HEK293T (cell line): Measurements from ENCODE around the gene DHFR2.

Experiments used
- CTCF ChIA-PET: fragments of 350-600 bp; formaldehyde crosslinking; extraction: SDS; loops from one replicate; lab custom pipeline; 2021; ENCODE audit warnings: antibody characterized with exemption, inconsistent platforms; lab: Yijun Ruan, JAX
- POLR2A ChIA-PET: fragments of 350-600 bp; formaldehyde crosslinking; extraction: SDS; loops from one replicate; lab custom pipeline; 2020; ENCODE audit warnings: antibody characterized with exemption, inconsistent platforms; lab: Yijun Ruan, JAX
- DNase-seq: peaks from one replicate; pipeline ENCODE4 v3.0.0; 2012; ENCODE audit warnings: mixed read lengths; ENCODE audit errors: extremely low spot score
- ARNT ChIP-seq: fragments of 450-650 bp; IDR thresholded peaks from 2 replicates; pipeline ENCODE4 v1.6.1; 2017; ENCODE audit warnings: mild to moderate bottlenecking
- BHLHE40 ChIP-seq: fragments of 450-650 bp; IDR thresholded peaks from 2 replicates; pipeline ENCODE4 v1.6.1; 2016; ENCODE audit warnings: mild to moderate bottlenecking, moderate library complexity, borderline replicate concordance
- CTBP1 ChIP-seq: fragments of 450-650 bp; IDR thresholded peaks from 2 replicates; pipeline ENCODE4 v1.6.1; 2016; ENCODE audit warnings: borderline replicate concordance
- ELF4 ChIP-seq: fragments of 450-650 bp; IDR thresholded peaks from 2 replicates; pipeline ENCODE4 v1.6.1; 2017; ENCODE audit warnings: antibody characterized with exemption
- FOXA1 ChIP-seq: fragments of 450-650 bp; IDR thresholded peaks from 2 replicates; pipeline ENCODE4 v1.6.1; 2016; ENCODE audit warnings: mild to moderate bottlenecking
- FOXK2 ChIP-seq: fragments of 450-650 bp; IDR thresholded peaks from 2 replicates; pipeline ENCODE4 v1.6.1; 2016; ENCODE audit warnings: mild to moderate bottlenecking
- FOXM1 ChIP-seq: fragments of 450-650 bp; IDR thresholded peaks from 2 replicates; pipeline ENCODE4 v1.6.1; 2017; ENCODE audit warnings: mild to moderate bottlenecking, borderline replicate concordance
- HDGF ChIP-seq: fragments of 450-650 bp; IDR thresholded peaks from 2 replicates; pipeline ENCODE4 v1.6.1; 2017; ENCODE audit warnings: antibody characterized with exemption, borderline replicate concordance
- L3MBTL2 ChIP-seq: fragments of 450-650 bp; conservative IDR thresholded peaks from 2 replicates; pipeline ENCODE4 v1.6.1; 2016; ENCODE audit warnings: mild to moderate bottlenecking
- LEF1 ChIP-seq: fragments of 450-650 bp; IDR thresholded peaks from 2 replicates; pipeline ENCODE4 v1.6.1; 2017; ENCODE audit warnings: mild to moderate bottlenecking, borderline replicate concordance
- NFRKB ChIP-seq: fragments of 450-650 bp; IDR thresholded peaks from 2 replicates; pipeline ENCODE4 v1.6.1; 2016; ENCODE audit warnings: mild to moderate bottlenecking, moderate library complexity
- PKNOX1 ChIP-seq: fragments of 450-650 bp; IDR thresholded peaks from 2 replicates; pipeline ENCODE4 v1.6.1; 2016
- SP1 ChIP-seq: fragments of 450-650 bp; IDR thresholded peaks from 2 replicates; pipeline ENCODE4 v1.6.1; 2017
- SUZ12 ChIP-seq: fragments of 450-650 bp; IDR thresholded peaks from 2 replicates; pipeline ENCODE4 v1.6.1; 2016; ENCODE audit warnings: mild to moderate bottlenecking
- TARDBP ChIP-seq: fragments of 450-650 bp; IDR thresholded peaks from 2 replicates; pipeline ENCODE4 v1.6.1; 2016
- ZNF384 ChIP-seq: fragments of 450-650 bp; IDR thresholded peaks from 2 replicates; pipeline ENCODE4 v1.6.1; 2016

Gene DHFR2

GRCh38 chr3:94019659-94020058 lies 43.1 kb downstream of the DHFR2 start:
- TF ChIP-seq L3MBTL2 (no peak), PKNOX1 (no peak), ELF4 (no peak), HDGF (no peak), FOXK2 (no peak)
- POLR2A ChIA-PET, result interaction anchor here (1.3 kb wide), 1 partner anchor 43 kb away, joined by 5 read pairs; the partner anchor contains the start of genes DHFR2 and NSUN3
- DNase-seq, result no peak
- CTCF ChIA-PET, result interaction anchor here (0.6 kb wide), 1 partner anchor 42 kb away, joined by 3 read pairs; no protein-coding TSS in a partner anchor

DNA sequence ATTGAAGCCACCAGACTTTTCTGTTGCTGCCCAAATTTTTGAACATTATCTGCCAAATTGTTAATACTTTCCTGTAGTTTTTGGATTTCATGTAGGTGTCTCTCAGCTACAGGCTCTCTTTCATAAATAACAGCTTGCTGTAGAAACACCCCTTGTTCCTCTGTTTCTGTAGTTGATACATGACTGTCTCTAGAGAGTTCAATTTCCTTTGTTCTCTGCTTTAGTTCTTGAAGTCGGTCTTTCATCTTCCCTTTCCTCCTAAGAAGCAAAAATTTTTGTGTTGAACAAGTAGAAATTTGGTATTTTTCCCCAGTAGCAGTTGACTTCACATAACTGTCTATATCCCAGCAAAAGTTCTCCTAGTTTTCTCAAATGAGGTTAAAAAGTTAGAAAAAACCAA lies 47.7 kb downstream of the DHFR2 start:
- CTCF ChIA-PET, result no interaction called here
- no peak for TF ChIP-seq PKNOX1
- no peak for TF ChIP-seq L3MBTL2
- no peak for TF ChIP-seq SUZ12
- no peak for TF ChIP-seq ZNF384
- TF ChIP-seq BHLHE40, result no peak
- TF ChIP-seq NFRKB, result no peak
- no peak for TF ChIP-seq FOXM1
- no peak for TF ChIP-seq TARDBP
- TF ChIP-seq ARNT, result no peak
- TF ChIP-seq CTBP1, result no peak
- TF ChIP-seq SP1, result no peak
- no peak for TF ChIP-seq FOXK2
- TF ChIP-seq LEF1, result no peak
- POLR2A ChIA-PET, result no interaction called here
- DNase-seq, result no peak

GRCh38 chr3:94012185-94012584 lies 50.5 kb downstream of the DHFR2 start:
- ChIA-PET CTCF (no interaction called here), POLR2A (no interaction called here)
- no peak for DNase-seq
- no peak for TF ChIP-seq ELF4
- TF ChIP-seq HDGF, result no peak
- TF ChIP-seq L3MBTL2, result no peak

GRCh38 chr3:94011233-94011711 lies 51.4 kb downstream of the DHFR2 start:
- POLR2A ChIA-PET, result no interaction called here
- TF ChIP-seq FOXA1 (no peak), BHLHE40 (no peak), L3MBTL2 (no peak), PKNOX1 (no peak), FOXK2 (no peak), LEF1 (no peak), FOXM1 (no peak)
- CTCF ChIA-PET, result no interaction called here
- DNase-seq, result no peak

- ChIA-PET CTCF (no interaction called here), POLR2A (interaction anchor here (1.3 kb wide), 1 partner anchor 53 kb away, joined by 3 read pairs; the partner anchor contains the start of genes DHFR2 and NSUN3)
- TF ChIP-seq SP1 (no peak), FOXM1 (no peak), PKNOX1 (no peak), SUZ12 (no peak), ARNT (no peak), TARDBP (no peak), NFRKB (no peak), FOXA1 (no peak), LEF1 (no peak), ELF4 (no peak), CTBP1 (no peak), HDGF (no peak), ZNF384 (no peak), BHLHE40 (no peak), L3MBTL2 (no peak), FOXK2 (no peak)
- DNase-seq, result no peak
Observed at GRCh38 chr3:94009608-94010007, 53.1 kb downstream of the DHFR2 start.

DNA sequence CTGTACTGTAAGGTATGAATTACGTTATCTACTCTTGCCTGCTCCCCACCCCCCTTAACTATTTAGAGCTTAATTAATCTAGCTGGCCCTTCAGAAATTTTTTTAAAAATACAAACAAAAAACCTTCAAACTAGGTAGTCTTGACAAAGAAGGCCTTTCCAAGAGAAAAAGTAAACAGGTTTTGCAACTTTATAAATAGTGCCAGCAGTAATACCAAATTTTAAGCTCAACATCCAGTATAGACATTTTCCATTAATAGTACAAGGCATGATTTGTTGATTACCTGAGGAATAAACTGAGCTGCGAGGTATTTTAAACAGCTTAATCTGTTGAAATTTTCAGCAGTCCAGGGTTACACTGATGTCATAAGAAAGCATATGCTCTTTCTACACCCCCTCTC lies 54.5 kb downstream of the DHFR2 start:
- CTCF ChIA-PET, result no interaction called here
- no peak for DNase-seq
- POLR2A ChIA-PET, result interaction anchor here (1.1 to 1.5 kb wide), 2 partner anchors 19 to 55 kb away, joined by 4 to 8 read pairs; partner anchors contain the start of genes DHFR2 and NSUN3
- no peak for TF ChIP-seq CTBP1
- TF ChIP-seq FOXA1, result no peak
- no peak for TF ChIP-seq FOXK2
- no peak for TF ChIP-seq ZNF384
